Fibroblast of villous mesenchyme (primary cell): ENCODE results near the gene TMEM81. TPM values are rescaled to one million over a fixed set of nuclear protein-coding genes. Genes with fewer than 3 reads are reported as not detected.

Source experiments
- DNase-seq: peaks from one replicate; pipeline ENCODE4 v3.0.0-alpha.2; 2010; ENCODE audit warnings: low read depth
- H3K4me3 ChIP-seq: 2 replicates; pipeline ENCODE4 v1.5.1; 2011; ENCODE audit warnings: low read depth, mild to moderate bottlenecking, low read length
- CTCF ChIP-seq: IDR thresholded peaks from 2 replicates; pipeline ENCODE4 v1.5.1; 2012; ENCODE audit warnings: low read depth, mild to moderate bottlenecking, low read length; ENCODE audit not compliant: insufficient read depth
- total RNA-seq: library from RNA; depleted of rRNA; stranded (reverse); fragments of >200 nt; gene quantifications from 2 replicates; pipeline ENCODE4 v1.2.3, GENCODE V29; 2012

TMEM81 gene
- total RNA-seq, 1 donor = 1.3 TPM

GRCh38 chr1:205052690-205053089 lies 31.6 kb downstream of the TMEM81 start:
- DNase-seq = no peak
- no peak for TF ChIP-seq CTCF
- H3K4me3 ChIP-seq = no peak overlapping the region

- no peak overlapping the region for H3K4me3 ChIP-seq
- no peak for TF ChIP-seq CTCF
- DNase-seq = no peak
These were observed 34.8 kb downstream of the TMEM81 start for GRCh38 chr1:205049479-205049878.

DNA sequence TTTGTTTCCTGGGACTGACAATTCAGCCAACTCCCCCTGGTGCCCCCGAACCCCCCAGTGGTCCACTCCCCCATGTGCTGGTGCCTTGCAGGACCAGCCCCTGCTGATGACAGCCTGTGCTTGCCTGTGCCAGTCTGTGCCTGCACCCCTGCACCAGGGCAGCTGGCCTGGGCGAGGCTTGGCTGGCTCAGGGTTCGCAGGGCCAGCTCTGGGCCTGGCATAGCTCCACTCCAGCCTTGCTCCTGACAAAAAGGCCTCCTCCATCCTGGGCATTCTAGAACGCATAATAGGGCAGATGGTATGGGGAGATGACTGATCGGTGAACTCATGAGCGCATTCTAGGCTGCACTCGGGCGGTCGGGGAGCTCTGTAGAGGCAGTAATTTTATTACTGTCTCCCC lies 35.9 kb downstream of the TMEM81 start:
- no peak for DNase-seq
- no peak for TF ChIP-seq CTCF
- H3K4me3 ChIP-seq = no peak overlapping the region

GRCh38 chr1:205047764-205048231 lies 36.5 kb downstream of the TMEM81 start:
- DNase-seq = no peak

GRCh38 chr1:205046870-205047269 lies 37.4 kb downstream of the TMEM81 start:
- H3K4me3 ChIP-seq = no peak overlapping the region
- no peak for DNase-seq
- no peak for TF ChIP-seq CTCF

More at GRCh38 chr1:205047764-205048231, 36.5 kb downstream of the TMEM81 start:
- no peak for TF ChIP-seq CTCF
- H3K4me3 ChIP-seq = no peak overlapping the region

GRCh38 chr1:205045146-205045545 lies 39.1 kb downstream of the TMEM81 start:
- no peak for DNase-seq
- no peak for TF ChIP-seq CTCF
- H3K4me3 ChIP-seq = no peak overlapping the region

DNA sequence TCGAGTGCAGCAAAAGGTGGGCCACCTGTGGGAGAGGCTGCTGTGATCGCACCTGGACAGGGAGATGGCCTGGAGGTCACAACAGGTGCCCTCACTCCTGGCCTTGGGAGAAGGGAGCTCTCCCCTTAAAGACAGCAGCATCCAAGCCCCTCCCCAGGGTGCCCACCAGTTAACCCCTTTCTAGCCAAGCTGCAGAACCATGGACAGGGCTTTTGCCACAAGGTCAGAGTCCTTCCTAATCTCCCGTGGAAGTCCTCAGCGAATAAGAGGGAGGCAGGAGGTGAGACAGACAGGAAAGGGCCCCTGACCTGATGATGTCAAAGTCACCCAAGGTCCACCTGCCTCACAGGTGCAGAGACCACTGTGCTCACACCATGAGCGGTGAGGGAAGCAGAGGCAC lies 39.5 kb downstream of the TMEM81 start:
- DNase-seq = no peak
- no peak for TF ChIP-seq CTCF
- no peak overlapping the region for H3K4me3 ChIP-seq
